SK-N-SH (cell line): ENCODE data around the gene HMGB1. TPM values are rescaled to one million over a fixed set of nuclear protein-coding genes. Genes with fewer than 3 reads are reported as not detected.

Source experiments
- CTCF ChIA-PET: fragments of 300-600, 350-600 bp; formaldehyde crosslinking; extraction: SDS; loops from one replicate; lab custom pipeline; 2021; lab: Yijun Ruan, JAX
- POLR2A ChIA-PET: fragments of 350-600 bp; sonication (Branson Sonifier 250); formaldehyde crosslinking; extraction: SDS; loops from one replicate; lab custom pipeline; 2020; ENCODE audit warnings: antibody characterized with exemption, inconsistent platforms; lab: Yijun Ruan, JAX
- DNase-seq: peaks from one replicate; pipeline ENCODE4 v3.0.0; 2012
- H2AFZ ChIP-seq: fragments of 200-600 bp; sonication (generic); 2 replicates; pipeline ENCODE4 v1.8.1; 2016; ENCODE audit warnings: antibody characterized with exemption, mild to moderate bottlenecking, low read depth
- H3F3A ChIP-seq: fragments of 200-600 bp; sonication (generic); replicated peaks from 2 replicates; pipeline ENCODE3; 2016; ENCODE audit warnings: antibody characterized with exemption, mild to moderate bottlenecking; ENCODE audit not compliant: insufficient read depth
- H3K27ac ChIP-seq, 2 experiments: fragments of 200-500 bp in 1 of 2; fragments of 200-600 bp in 1 of 2; sonication (Bioruptor generic) in 1 of 2; sonication (generic), shearing (Covaris generic) in 1 of 2; 2 replicates each; pipeline versions ENCODE4 v1.5.1 to v1.6.1; 2014 to 2016; ENCODE audit warnings: low read depth in 2 of 2, inconsistent platforms in 1 of 2, low read length in 1 of 2, mild to moderate bottlenecking in 1 of 2, mixed read lengths in 1 of 2
- H3K27me3 ChIP-seq: fragments of 200-600 bp; sonication (generic), shearing (Covaris generic); 2 replicates; pipeline ENCODE4 v1.6.1; 2016; ENCODE audit warnings: mixed run types; ENCODE audit not compliant: insufficient read depth
- H3K36me3 ChIP-seq, 2 experiments: fragments of 200-500 bp in 1 of 2; fragments of 200-600 bp in 1 of 2; sonication (Bioruptor generic) in 1 of 2; sonication (generic) in 1 of 2; replicated peaks in 1 of 2; 2 replicates each; pipeline versions ENCODE3 to v1.5.1; 2014 to 2016; ENCODE audit warnings: low read length in 1 of 2, mild to moderate bottlenecking in 1 of 2; ENCODE audit not compliant: insufficient read depth in 2 of 2, control insufficient read depth in 1 of 2
- H3K4me1 ChIP-seq, 2 experiments: fragments of 200-500 bp in 1 of 2; fragments of 200-600 bp in 1 of 2; sonication (Bioruptor generic) in 1 of 2; sonication (generic), shearing (Covaris generic) in 1 of 2; 2 replicates each; pipeline versions ENCODE4 v1.5.1 to v1.6.1; 2014 to 2016; ENCODE audit warnings: low read depth in 1 of 2, low read length in 1 of 2, mixed run types in 1 of 2; ENCODE audit not compliant: insufficient read depth in 2 of 2, control insufficient read depth in 1 of 2
- H3K4me2 ChIP-seq: fragments of 200-600 bp; sonication (generic), shearing (Covaris generic); 2 replicates; pipeline ENCODE4 v1.6.1; 2017; ENCODE audit warnings: mixed run types
- H3K4me3 ChIP-seq, 2 experiments: fragments of 200-500 bp in 1 of 2; fragments of 200-600 bp in 1 of 2; sonication (Bioruptor generic) in 1 of 2; sonication (generic), shearing (Covaris generic) in 1 of 2; 2 replicates each; pipeline versions ENCODE4 v1.5.1 to v1.8.1; 2014 to 2016; ENCODE audit warnings: low read depth in 2 of 2, inconsistent platforms in 1 of 2, low read length in 1 of 2, mild to moderate bottlenecking in 1 of 2, mixed read lengths in 1 of 2, moderate library complexity in 1 of 2
- H3K79me2 ChIP-seq: fragments of 200-600 bp; sonication (generic); 2 replicates; pipeline ENCODE4 v1.8.1; 2017; ENCODE audit warnings: mild to moderate bottlenecking; ENCODE audit not compliant: insufficient read depth
- H3K9ac ChIP-seq: fragments of 200-600 bp; sonication (generic); 2 replicates; pipeline ENCODE4 v1.6.1; 2017; ENCODE audit warnings: mixed run types
- H3K9me2 ChIP-seq: fragments of 200-600 bp; sonication (generic); 2 replicates; pipeline ENCODE4 v1.6.1; 2017; ENCODE audit warnings: mixed run types
- H3K9me3 ChIP-seq: fragments of 200-600 bp; sonication (generic); 2 replicates; pipeline ENCODE4 v1.6.1; 2017; ENCODE audit warnings: mixed run types, mild to moderate bottlenecking, moderate library complexity
- H4K20me1 ChIP-seq: fragments of 200-600 bp; sonication (generic); 2 replicates; pipeline ENCODE4 v1.6.1; 2017; ENCODE audit warnings: mild to moderate bottlenecking, mixed run types; ENCODE audit not compliant: insufficient read depth
- CHD2 ChIP-seq: fragments of 150-350 bp; IDR thresholded peaks from 2 replicates; pipeline ENCODE4 v1.6.1; 2018; ENCODE audit warnings: low read length; ENCODE audit not compliant: partially characterized antibody
- ELF1 ChIP-seq: IDR thresholded peaks from 2 replicates; pipeline ENCODE4 v1.4.0; 2012
- EP300 ChIP-seq, 2 experiments: IDR thresholded peaks; 2 replicates each; pipeline versions ENCODE4 v1.4.0 to v1.6.1; 2012; ENCODE audit warnings: borderline replicate concordance in 1 of 2, low read depth in 1 of 2, low read length in 1 of 2
- FOSL2 ChIP-seq: IDR thresholded peaks from 2 replicates; pipeline ENCODE4 v1.4.0; 2012; ENCODE audit warnings: low read depth, mild to moderate bottlenecking, moderate library complexity, borderline replicate concordance
- FOXJ3 ChIP-seq: sonication (generic); formaldehyde crosslinking; IDR thresholded peaks from 2 replicates; pipeline ENCODE4 v1.5.1; 2020; ENCODE audit warnings: mild to moderate bottlenecking, missing genetic modification reagents
- FOXM1 ChIP-seq: IDR thresholded peaks from 2 replicates; pipeline ENCODE4 v1.4.0; 2012; ENCODE audit warnings: low read depth, mild to moderate bottlenecking
- GABPA ChIP-seq: IDR thresholded peaks from 2 replicates; pipeline ENCODE4 v1.4.0; 2012; ENCODE audit warnings: low read depth, mild to moderate bottlenecking
- MXI1 ChIP-seq: IDR thresholded peaks from 2 replicates; pipeline ENCODE4 v1.6.1; 2012; ENCODE audit warnings: mild to moderate bottlenecking, low read depth, low read length, improper control_type of control experiment
- NRF1 ChIP-seq: IDR thresholded peaks from 2 replicates; pipeline ENCODE4 v1.6.1; 2012; ENCODE audit warnings: low read depth, mild to moderate bottlenecking, low read length
- POLR2AphosphoS5 ChIP-seq: IDR thresholded peaks from 2 replicates; pipeline ENCODE4 v1.6.1; 2012; ENCODE audit warnings: low read depth, low read length
- RAD21 ChIP-seq: IDR thresholded peaks from 2 replicates; pipeline ENCODE4 v1.6.1; 2012; ENCODE audit warnings: mild to moderate bottlenecking, low read length
- RCOR1 ChIP-seq: fragments of 150-350 bp; IDR thresholded peaks from 2 replicates; pipeline ENCODE4 v1.6.1; 2017; ENCODE audit warnings: antibody characterized with exemption, low read length
- RFX5 ChIP-seq: IDR thresholded peaks from 2 replicates; pipeline ENCODE4 v1.6.1; 2012; ENCODE audit warnings: mild to moderate bottlenecking, improper control_type of control experiment, low read length
- RXRA ChIP-seq: IDR thresholded peaks from 2 replicates; pipeline ENCODE4 v1.4.0; 2012; ENCODE audit warnings: low read depth, mild to moderate bottlenecking, borderline replicate concordance
- SMC3 ChIP-seq: IDR thresholded peaks from 2 replicates; pipeline ENCODE4 v1.6.1; 2012; ENCODE audit warnings: low read depth, low read length, improper control_type of control experiment
- TAF1 ChIP-seq: IDR thresholded peaks from 2 replicates; pipeline ENCODE4 v1.6.1; 2012; ENCODE audit warnings: low read depth, mild to moderate bottlenecking, low read length, moderate library complexity, borderline replicate concordance
- TCF12 ChIP-seq: IDR thresholded peaks from 2 replicates; pipeline ENCODE4 v1.4.0; 2012
- USF1 ChIP-seq: IDR thresholded peaks from 2 replicates; pipeline ENCODE4 v1.4.0; 2012; ENCODE audit warnings: low read depth, borderline replicate concordance
- YY1 ChIP-seq: IDR thresholded peaks from 2 replicates; pipeline ENCODE4 v1.4.0; 2012; ENCODE audit warnings: low read depth, mild to moderate bottlenecking
- WGBS: methylation state at CpG from one replicate; pipeline ENCODE4 v1.1.6; 2017; ENCODE audit warnings: low lambda C conversion rate; 5-methylcytosine and 5-hydroxymethylcytosine counted together
- polyA plus RNA-seq, 3 experiments: library from polyadenylated mRNA; depleted of rRNA; stranded (reverse); fragments of >200 nt; gene quantifications; 2 replicates each; pipeline ENCODE4 v1.2.3, GENCODE V29; 2012
- TF ChIP-seq, protein P1 (sequence below): IDR thresholded peaks from 2 replicates; pipeline ENCODE4; 2012
- TF ChIP-seq, protein P2 (sequence below): IDR thresholded peaks from 2 replicates; pipeline ENCODE4 v1.4.0; 2012; ENCODE audit warnings: low read depth, borderline replicate concordance
- TF ChIP-seq, protein P3 (sequence below): IDR thresholded peaks from 2 replicates; pipeline ENCODE4 v1.4.0; 2012; ENCODE audit warnings: low read depth
- TF ChIP-seq, protein P4 (sequence below): fragments of 150-350 bp; IDR thresholded peaks from 2 replicates; pipeline ENCODE4 v1.6.1; 2017; ENCODE audit warnings: antibody characterized with exemption, low read length, low read depth, borderline replicate concordance
- TF ChIP-seq, protein P5 (sequence below): fragments of 150-350 bp; IDR thresholded peaks from 2 replicates; pipeline ENCODE4 v1.6.1; 2016; ENCODE audit warnings: mild to moderate bottlenecking, low read depth, low read length

HMGB1 gene
- polyA plus RNA-seq, 1 of the 3 experiments (the other 2 are of a cell fraction), result 166 TPM

DNA sequence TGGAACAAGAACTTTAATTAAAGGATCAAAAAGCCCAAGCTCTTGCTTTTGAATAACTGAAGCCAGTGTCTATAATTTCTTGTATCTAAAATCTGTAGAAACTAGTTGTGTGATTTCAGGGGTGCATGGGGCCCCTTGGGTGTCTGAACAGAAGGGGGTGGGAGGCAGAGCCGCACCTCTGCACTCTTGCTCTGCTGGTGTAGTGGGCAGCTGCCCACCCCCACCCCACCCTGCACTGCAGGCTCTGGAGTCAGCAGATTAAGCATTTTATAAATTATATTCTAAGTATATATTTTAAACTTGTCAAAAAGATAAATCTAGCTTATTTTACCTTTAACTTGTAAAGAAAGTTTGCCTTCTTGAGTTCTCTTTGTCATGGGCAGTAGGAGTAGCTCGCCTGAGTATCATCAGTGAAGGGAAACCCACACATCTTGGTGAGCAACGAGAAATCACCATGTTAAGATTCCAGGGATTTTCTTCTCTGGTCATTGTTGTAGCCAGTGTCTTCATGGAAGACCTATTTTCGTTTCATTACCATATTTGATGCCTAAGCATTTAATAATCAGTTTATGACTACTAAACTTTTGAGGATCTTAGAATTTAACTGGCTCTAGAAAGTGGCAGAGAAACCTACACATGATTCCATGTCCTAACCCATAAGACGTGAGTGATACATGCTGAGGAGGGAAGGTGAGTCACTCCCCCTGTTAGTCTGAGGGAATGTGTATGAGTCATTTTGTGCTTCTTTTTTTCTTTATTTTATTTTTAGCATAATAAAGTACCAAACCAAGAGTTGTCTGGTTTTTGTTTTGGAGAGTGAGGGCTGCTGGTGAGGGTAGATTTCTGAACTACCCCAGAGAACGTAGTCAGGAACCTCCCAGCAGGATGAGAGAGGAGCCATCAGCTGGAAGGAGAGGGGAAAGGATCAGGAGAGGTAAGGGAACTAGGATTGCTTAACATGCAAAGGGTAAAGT lies 35.7 kb downstream of the HMGB1 start:
- Histone ChIP-seq H3K4me3 (peak overlapping the region in 1 of 2 experiments; percentile 31; a peak in 1 of 4 replicates), H2AFZ (0 out of 2 replicates have a peak overlapping the region, but pooled peaks have one; percentile 61), H3K9me2 (no peaks in the 10 kb centered on the region), H3K36me3 (no peaks in the 10 kb centered on the region), H4K20me1 (no peaks in the 10 kb centered on the region), H3K9ac (peak overlapping the region; percentile 31; the same call in 1 of the 2 replicates), H3K9me3 (no peaks in the 10 kb centered on the region), H3K4me1 (peaks cover 0 to 21% of the 10 kb centered on the region in 2 experiments; a peak in 1 of 4 replicates), H3K27me3 (no peaks in the 10 kb centered on the region), H3K27ac (peak overlapping the region; percentile 54 to 85; a peak in 3 of 4 replicates), H3K79me2 (no peaks in the 10 kb centered on the region), H3F3A (peaks cover 36% of the 10 kb centered on the region), H3K4me2 (peak overlapping the region; percentile 61; the same call in 1 of the 2 replicates)
- no peak for DNase-seq
- CTCF ChIA-PET, result interaction anchor here (0.6 to 1.1 kb wide), 4 partner anchors 35 to 435 kb away, joined by 3 read pairs; no protein-coding TSS in a partner anchor
- POLR2A ChIA-PET, result no interaction called here
- 20% methylated on average over 6 of the region's 6 CpGs for WGBS
- TF ChIP-seq CHD2, result no peak
- no peak for TF ChIP-seq FOXJ3 (CRISPR knock-in tag)
- TF ChIP-seq TAF1, result no peak
- TF ChIP-seq, protein P1, sequence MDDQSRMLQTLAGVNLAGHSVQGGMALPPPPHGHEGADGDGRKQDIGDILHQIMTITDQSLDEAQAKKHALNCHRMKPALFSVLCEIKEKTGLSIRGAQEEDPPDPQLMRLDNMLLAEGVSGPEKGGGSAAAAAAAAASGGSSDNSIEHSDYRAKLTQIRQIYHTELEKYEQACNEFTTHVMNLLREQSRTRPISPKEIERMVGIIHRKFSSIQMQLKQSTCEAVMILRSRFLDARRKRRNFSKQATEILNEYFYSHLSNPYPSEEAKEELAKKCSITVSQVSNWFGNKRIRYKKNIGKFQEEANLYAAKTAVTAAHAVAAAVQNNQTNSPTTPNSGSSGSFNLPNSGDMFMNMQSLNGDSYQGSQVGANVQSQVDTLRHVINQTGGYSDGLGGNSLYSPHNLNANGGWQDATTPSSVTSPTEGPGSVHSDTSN, result peak; percentile 95
- TF ChIP-seq, protein P2, sequence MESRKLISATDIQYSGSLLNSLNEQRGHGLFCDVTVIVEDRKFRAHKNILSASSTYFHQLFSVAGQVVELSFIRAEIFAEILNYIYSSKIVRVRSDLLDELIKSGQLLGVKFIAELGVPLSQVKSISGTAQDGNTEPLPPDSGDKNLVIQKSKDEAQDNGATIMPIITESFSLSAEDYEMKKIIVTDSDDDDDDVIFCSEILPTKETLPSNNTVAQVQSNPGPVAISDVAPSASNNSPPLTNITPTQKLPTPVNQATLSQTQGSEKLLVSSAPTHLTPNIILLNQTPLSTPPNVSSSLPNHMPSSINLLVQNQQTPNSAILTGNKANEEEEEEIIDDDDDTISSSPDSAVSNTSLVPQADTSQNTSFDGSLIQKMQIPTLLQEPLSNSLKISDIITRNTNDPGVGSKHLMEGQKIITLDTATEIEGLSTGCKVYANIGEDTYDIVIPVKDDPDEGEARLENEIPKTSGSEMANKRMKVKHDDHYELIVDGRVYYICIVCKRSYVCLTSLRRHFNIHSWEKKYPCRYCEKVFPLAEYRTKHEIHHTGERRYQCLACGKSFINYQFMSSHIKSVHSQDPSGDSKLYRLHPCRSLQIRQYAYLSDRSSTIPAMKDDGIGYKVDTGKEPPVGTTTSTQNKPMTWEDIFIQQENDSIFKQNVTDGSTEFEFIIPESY, result no peak
- TF ChIP-seq YY1, result no peak
- no peak for TF ChIP-seq SMC3
- TF ChIP-seq, protein P3, sequence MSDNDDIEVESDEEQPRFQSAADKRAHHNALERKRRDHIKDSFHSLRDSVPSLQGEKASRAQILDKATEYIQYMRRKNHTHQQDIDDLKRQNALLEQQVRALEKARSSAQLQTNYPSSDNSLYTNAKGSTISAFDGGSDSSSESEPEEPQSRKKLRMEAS, result peak; percentile 63
- TF ChIP-seq TCF12, result peak; percentile 89
- no peak for TF ChIP-seq MXI1
- TF ChIP-seq POLR2AphosphoS5, result peak; percentile 64; the same call in 1 of the 2 replicates
- TF ChIP-seq RFX5, result no peak
- no peak for TF ChIP-seq RAD21
- TF ChIP-seq ELF1, result no peak
- peak; percentile 100 for TF ChIP-seq FOSL2
- TF ChIP-seq, protein P4, sequence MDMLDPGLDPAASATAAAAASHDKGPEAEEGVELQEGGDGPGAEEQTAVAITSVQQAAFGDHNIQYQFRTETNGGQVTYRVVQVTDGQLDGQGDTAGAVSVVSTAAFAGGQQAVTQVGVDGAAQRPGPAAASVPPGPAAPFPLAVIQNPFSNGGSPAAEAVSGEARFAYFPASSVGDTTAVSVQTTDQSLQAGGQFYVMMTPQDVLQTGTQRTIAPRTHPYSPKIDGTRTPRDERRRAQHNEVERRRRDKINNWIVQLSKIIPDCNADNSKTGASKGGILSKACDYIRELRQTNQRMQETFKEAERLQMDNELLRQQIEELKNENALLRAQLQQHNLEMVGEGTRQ, result no peak
- no peak for TF ChIP-seq USF1
- TF ChIP-seq NRF1, result no peak
- TF ChIP-seq RCOR1, result no peak
- TF ChIP-seq, protein P5, sequence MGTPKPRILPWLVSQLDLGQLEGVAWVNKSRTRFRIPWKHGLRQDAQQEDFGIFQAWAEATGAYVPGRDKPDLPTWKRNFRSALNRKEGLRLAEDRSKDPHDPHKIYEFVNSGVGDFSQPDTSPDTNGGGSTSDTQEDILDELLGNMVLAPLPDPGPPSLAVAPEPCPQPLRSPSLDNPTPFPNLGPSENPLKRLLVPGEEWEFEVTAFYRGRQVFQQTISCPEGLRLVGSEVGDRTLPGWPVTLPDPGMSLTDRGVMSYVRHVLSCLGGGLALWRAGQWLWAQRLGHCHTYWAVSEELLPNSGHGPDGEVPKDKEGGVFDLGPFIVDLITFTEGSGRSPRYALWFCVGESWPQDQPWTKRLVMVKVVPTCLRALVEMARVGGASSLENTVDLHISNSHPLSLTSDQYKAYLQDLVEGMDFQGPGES, result no peak
- no peak for TF ChIP-seq FOXM1
- peak; percentile 63 for TF ChIP-seq RXRA
- TF ChIP-seq GABPA, result no peak
- TF ChIP-seq EP300 (IDR thresholded peaks at IDR 0.05; ENCODE audit: borderline replicate concordance in 1 of 2, low read depth in 1 of 2, low read length in 1 of 2), result peak; percentile 43 to 73; a peak in 2 of 4 replicates
